OCI-LY7 (cell line): ENCODE results near the gene PLPP6. TPM values are rescaled to one million over a fixed set of nuclear protein-coding genes. Genes with fewer than 3 reads are reported as not detected.

ENCODE experiments used
- BruUV-seq: library from RNA; stranded (reverse); fragments of 400-500 nt; replicated peaks from 2 replicates; lab custom pipeline; 2021; lab: Mats Ljungman, UMichigan
- CTCF ChIA-PET: fragments of 300-600 bp; sonication (Branson Sonifier 250); formaldehyde crosslinking; loops from one replicate; lab custom pipeline; 2022; ENCODE audit warnings: antibody characterized with exemption; ENCODE audit not compliant: unreplicated experiment; lab: Charles Lee
- POLR2A ChIA-PET: fragments of 300-600 bp; sonication (Branson Sonifier 250); formaldehyde crosslinking; loops from one replicate; lab custom pipeline; 2022; ENCODE audit warnings: antibody characterized with exemption; lab: Charles Lee
- DNase-seq: peaks from one replicate; pipeline ENCODE4 v3.0.0-alpha.2; 2015; ENCODE audit warnings: low spot score
- H2AFZ ChIP-seq: fragments of 200-600 bp; sonication (generic), shearing (Covaris generic); 2 replicates; pipeline ENCODE4 v1.6.1; 2014; ENCODE audit warnings: mild to moderate bottlenecking, antibody characterized with exemption, low read length, moderate library complexity
- H3K27ac ChIP-seq: fragments of 200-600 bp; sonication (generic); 2 replicates; pipeline ENCODE4 v1.5.1; 2014; ENCODE audit warnings: mixed run types, low read depth, mild to moderate bottlenecking, moderate library complexity, low read length, inconsistent platforms; ENCODE audit not compliant: poor library complexity, severe bottlenecking
- H3K36me3 ChIP-seq: fragments of 200-600 bp; sonication (generic); 2 replicates; pipeline ENCODE4 v1.6.1; 2014; ENCODE audit warnings: mild to moderate bottlenecking, antibody characterized with exemption, low read length, moderate library complexity, mixed read lengths; ENCODE audit not compliant: insufficient read depth
- H3K4me1 ChIP-seq: fragments of 200-600 bp; sonication (generic); 2 replicates; pipeline ENCODE4 v1.5.1; 2014; ENCODE audit warnings: mild to moderate bottlenecking, low read length; ENCODE audit not compliant: insufficient read depth, poor library complexity, severe bottlenecking
- H3K4me2 ChIP-seq: fragments of 200-600 bp; sonication (generic); 2 replicates; pipeline ENCODE4 v1.6.1; 2014; ENCODE audit warnings: mild to moderate bottlenecking, low read length
- H3K4me3 ChIP-seq: fragments of 200-600 bp; sonication (generic); 2 replicates; pipeline ENCODE4 v1.5.1; 2014; ENCODE audit warnings: mild to moderate bottlenecking, low read depth, low read length; ENCODE audit not compliant: poor library complexity, severe bottlenecking
- H3K79me2 ChIP-seq: fragments of 200-600 bp; sonication (generic); 2 replicates; pipeline ENCODE4 v1.6.1; 2016; ENCODE audit warnings: low read depth, mild to moderate bottlenecking, low read length, moderate library complexity, mixed read lengths; ENCODE audit not compliant: insufficient read depth
- H3K9me2 ChIP-seq: fragments of 200-600 bp; sonication (generic); 2 replicates; pipeline ENCODE4 v1.6.1; 2016; ENCODE audit warnings: mild to moderate bottlenecking, low read length, mixed read lengths; ENCODE audit not compliant: insufficient read depth
- H3K9me3 ChIP-seq: fragments of 200-600 bp; sonication (generic); 2 replicates; pipeline ENCODE4 v1.6.1; 2014; ENCODE audit warnings: mild to moderate bottlenecking, mixed run types, low read length, mixed read lengths
- H4K20me1 ChIP-seq: fragments of 200-600 bp; sonication (generic); 2 replicates; pipeline ENCODE4 v1.6.1; 2014; ENCODE audit warnings: mild to moderate bottlenecking, antibody characterized with exemption, low read length, moderate library complexity, mixed read lengths; ENCODE audit not compliant: insufficient read depth
- EZH2phosphoT487 ChIP-seq: fragments of 200-600 bp; sonication (generic); IDR thresholded peaks from 2 replicates; pipeline ENCODE4 v1.6.1; 2018; ENCODE audit warnings: low read depth, borderline replicate concordance, mild to moderate bottlenecking, mixed run types, antibody characterized with exemption, low read length, moderate library complexity, mixed read lengths
- intact Hi-C: fragments of 100-400 bp; cut with micrococcal nuclease; formaldehyde crosslinking; loops from one replicate; pipeline ENCODE4 v1.10.0; 2022; ENCODE audit not compliant: unreplicated experiment
- total RNA-seq, 2 experiments: library from RNA; depleted of rRNA in 1 of 2; stranded (reverse); fragments of >200 nt in 1 of 2; shearing (Covaris generic) in 1 of 2; gene quantifications; 2 replicates each; pipeline ENCODE4 v1.2.3, GENCODE V29; 2014 to 2022
- TF ChIP-seq, protein P1 (sequence below): fragments of 200-600 bp; sonication (generic); conservative IDR thresholded peaks from 2 replicates; pipeline ENCODE4 v1.5.1; 2014; ENCODE audit warnings: mild to moderate bottlenecking, antibody characterized with exemption, low read length, moderate library complexity, mixed read lengths

PLPP6 gene
- total RNA-seq, 2 experiments from 2014 or later: 4.6 to 8.1 TPM

DNA sequence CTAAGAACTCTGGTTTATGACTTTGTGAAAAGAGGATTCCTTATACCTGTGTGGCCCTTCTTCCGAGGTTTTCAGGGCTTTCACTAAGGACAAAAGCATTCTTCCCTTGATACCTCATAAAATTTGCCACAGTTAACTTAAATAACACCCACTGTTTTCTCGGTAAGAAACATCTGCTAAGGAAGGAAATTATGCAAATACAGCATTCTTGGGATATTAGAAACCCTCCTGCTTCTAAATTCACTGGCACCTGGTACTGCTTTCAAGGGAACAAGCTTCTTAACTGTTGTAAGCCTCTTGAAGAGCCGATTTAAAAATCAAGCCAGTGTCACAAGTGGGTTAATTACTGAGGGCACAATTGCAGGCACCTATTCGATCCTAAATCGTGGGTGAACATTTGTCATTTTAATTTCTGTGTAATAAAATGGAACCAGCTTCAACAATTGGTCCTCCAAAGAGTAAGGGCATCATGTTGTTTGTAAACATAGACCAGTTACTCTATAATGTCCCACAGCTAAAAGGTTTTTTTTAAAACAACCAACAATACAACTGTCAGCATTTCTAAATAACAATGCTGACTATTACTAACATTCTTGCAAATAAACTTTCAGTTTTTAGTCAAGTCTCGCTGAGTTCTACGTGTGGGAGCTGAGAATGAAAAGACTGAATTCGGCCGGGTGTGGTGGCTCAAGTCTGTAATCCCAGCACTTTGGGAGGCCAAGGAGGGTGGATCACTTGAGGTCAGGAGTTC, 52.3 kb downstream of the PLPP6 start:
- no peak for DNase-seq
- TF ChIP-seq EZH2phosphoT487: no peak
- TF ChIP-seq, protein P1, sequence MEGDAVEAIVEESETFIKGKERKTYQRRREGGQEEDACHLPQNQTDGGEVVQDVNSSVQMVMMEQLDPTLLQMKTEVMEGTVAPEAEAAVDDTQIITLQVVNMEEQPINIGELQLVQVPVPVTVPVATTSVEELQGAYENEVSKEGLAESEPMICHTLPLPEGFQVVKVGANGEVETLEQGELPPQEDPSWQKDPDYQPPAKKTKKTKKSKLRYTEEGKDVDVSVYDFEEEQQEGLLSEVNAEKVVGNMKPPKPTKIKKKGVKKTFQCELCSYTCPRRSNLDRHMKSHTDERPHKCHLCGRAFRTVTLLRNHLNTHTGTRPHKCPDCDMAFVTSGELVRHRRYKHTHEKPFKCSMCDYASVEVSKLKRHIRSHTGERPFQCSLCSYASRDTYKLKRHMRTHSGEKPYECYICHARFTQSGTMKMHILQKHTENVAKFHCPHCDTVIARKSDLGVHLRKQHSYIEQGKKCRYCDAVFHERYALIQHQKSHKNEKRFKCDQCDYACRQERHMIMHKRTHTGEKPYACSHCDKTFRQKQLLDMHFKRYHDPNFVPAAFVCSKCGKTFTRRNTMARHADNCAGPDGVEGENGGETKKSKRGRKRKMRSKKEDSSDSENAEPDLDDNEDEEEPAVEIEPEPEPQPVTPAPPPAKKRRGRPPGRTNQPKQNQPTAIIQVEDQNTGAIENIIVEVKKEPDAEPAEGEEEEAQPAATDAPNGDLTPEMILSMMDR: no peak
- H3K79me2 ChIP-seq: no peaks in the 10 kb centered on the region
- BruUV-seq: no TSS peak
- no peak overlapping the region for H3K4me2 ChIP-seq
- peaks cover 96% of the 10 kb centered on the region for H3K36me3 ChIP-seq
- POLR2A ChIA-PET: interaction anchor here (0.6 to 0.8 kb wide), 4 partner anchors 8 to 1569 kb away, joined by 3 to 5 read pairs (median 3); no protein-coding TSS in a partner anchor
- H3K4me1 ChIP-seq: peaks cover 4% of the 10 kb centered on the region
- intact Hi-C loops: no loop called here
- H3K9me2 ChIP-seq: no peaks in the 10 kb centered on the region
- no peak overlapping the region for H3K27ac ChIP-seq
- H3K4me3 ChIP-seq: no peak overlapping the region
- H3K9me3 ChIP-seq: peaks cover 4% of the 10 kb centered on the region; the same call in 1 of the 2 replicates
- H2AFZ ChIP-seq: no peak overlapping the region
- no peaks in the 10 kb centered on the region for H4K20me1 ChIP-seq
- CTCF ChIA-PET: interaction anchor here (0.6 kb wide), 1 partner anchor 80 kb away, joined by 3 read pairs; no protein-coding TSS in a partner anchor

Other genes starting within 250 kb of the PLPP6 start
- gene SLC1A1, start 171.8 kb upstream of the PLPP6 start, total RNA-seq (2014; rRNA removed; shearing (Covaris generic)): not detected in 2 replicates
- not detected in 2 replicates for gene SLC1A1, start 171.8 kb upstream of the PLPP6 start, total RNA-seq (2022)
- gene SPATA6L, start 4.2 kb downstream of the PLPP6 start, total RNA-seq (2014; rRNA removed; shearing (Covaris generic)): not detected in 2 replicates
- 0.49 and 2.3 TPM in 2 replicates for gene SPATA6L, start 4.2 kb downstream of the PLPP6 start, total RNA-seq (2022)
- gene CDC37L1, start 17.3 kb downstream of the PLPP6 start, total RNA-seq (2014; rRNA removed; shearing (Covaris generic)): 11.7 and 13.8 TPM in 2 replicates
- gene CDC37L1, start 17.3 kb downstream of the PLPP6 start, total RNA-seq (2022): 9.3 and 11.1 TPM in 2 replicates
- gene AK3, start 78.9 kb downstream of the PLPP6 start, total RNA-seq (2014; rRNA removed; shearing (Covaris generic)): 64.4 and 108 TPM in 2 replicates
- gene AK3, start 78.9 kb downstream of the PLPP6 start, total RNA-seq (2022): 43.3 and 50.1 TPM in 2 replicates
- gene RCL1, start 130.7 kb downstream of the PLPP6 start, total RNA-seq (2014; rRNA removed; shearing (Covaris generic)): 25.0 and 27.5 TPM in 2 replicates
- gene RCL1, start 130.7 kb downstream of the PLPP6 start, total RNA-seq (2022): 26.8 and 31.3 TPM in 2 replicates